NB4 (cell line): ENCODE results near the gene CACNG4.

ENCODE experiments used
- MAX ChIP-seq: IDR thresholded peaks from 2 replicates; pipeline ENCODE4 v1.6.1; 2011; ENCODE audit warnings: low read depth, low read length
- MYC ChIP-seq: IDR thresholded peaks from 2 replicates; pipeline ENCODE4 v1.6.1; 2011; ENCODE audit warnings: low read depth, low read length
- POLR2A ChIP-seq: IDR thresholded peaks from 2 replicates; pipeline ENCODE4 v1.6.1; 2011; ENCODE audit warnings: mild to moderate bottlenecking; ENCODE audit not compliant: insufficient read length; ENCODE audit errors: extremely low read depth
- TF ChIP-seq, protein P1 (sequence below): IDR thresholded peaks from one replicate; pipeline ENCODE4 v1.5.1; 2012; ENCODE audit warnings: low read depth, low read length

- TF ChIP-seq, protein P1, sequence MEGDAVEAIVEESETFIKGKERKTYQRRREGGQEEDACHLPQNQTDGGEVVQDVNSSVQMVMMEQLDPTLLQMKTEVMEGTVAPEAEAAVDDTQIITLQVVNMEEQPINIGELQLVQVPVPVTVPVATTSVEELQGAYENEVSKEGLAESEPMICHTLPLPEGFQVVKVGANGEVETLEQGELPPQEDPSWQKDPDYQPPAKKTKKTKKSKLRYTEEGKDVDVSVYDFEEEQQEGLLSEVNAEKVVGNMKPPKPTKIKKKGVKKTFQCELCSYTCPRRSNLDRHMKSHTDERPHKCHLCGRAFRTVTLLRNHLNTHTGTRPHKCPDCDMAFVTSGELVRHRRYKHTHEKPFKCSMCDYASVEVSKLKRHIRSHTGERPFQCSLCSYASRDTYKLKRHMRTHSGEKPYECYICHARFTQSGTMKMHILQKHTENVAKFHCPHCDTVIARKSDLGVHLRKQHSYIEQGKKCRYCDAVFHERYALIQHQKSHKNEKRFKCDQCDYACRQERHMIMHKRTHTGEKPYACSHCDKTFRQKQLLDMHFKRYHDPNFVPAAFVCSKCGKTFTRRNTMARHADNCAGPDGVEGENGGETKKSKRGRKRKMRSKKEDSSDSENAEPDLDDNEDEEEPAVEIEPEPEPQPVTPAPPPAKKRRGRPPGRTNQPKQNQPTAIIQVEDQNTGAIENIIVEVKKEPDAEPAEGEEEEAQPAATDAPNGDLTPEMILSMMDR = no peak
- TF ChIP-seq POLR2A (no peak), MAX (no peak), MYC (no peak)
Measured at GRCh38 chr17:66968916-66969315, 4.4 kb downstream of the CACNG4 start.
